CMK (cell line): Measurements from ENCODE around the gene ZIM2.
"Not testable (repeated sequence)": the region's sequence is repeated elsewhere in the genome, so short reads cannot be mapped to it uniquely, and the experiment has no call there.

Experiments
- DNase-seq: peaks from one replicate; pipeline ENCODE4 v3.0.0-alpha.2; 2010; ENCODE audit warnings: low read depth

ZIM2 gene

GRCh38 chr19:56840451-56841192, at the start of gene ZIM2, which contains the start of gene PEG3:
Gene ZIM2 (minus strand): TSS chr19:56840726. CDS start chr19:56824277, 16,449 bp downstream.
Gene PEG3 (minus strand): TSS chr19:56840726. CDS start chr19:56824655, 16,071 bp downstream.
- no peak for DNase-seq

- DNase-seq = no peak
Observed at GRCh38 chr19:56885173-56885985, 44.9 kb upstream of the ZIM2 start.

- DNase-seq = no peak
Observed at GRCh38 chr19:56884441-56884840, 43.9 kb upstream of the ZIM2 start.

GRCh38 chr19:56880592-56881190, 40.2 kb upstream of the ZIM2 start:
- no peak for DNase-seq

- no peak for DNase-seq
Observed at GRCh38 chr19:56877069-56877715, 36.7 kb upstream of the ZIM2 start.

GRCh38 chr19:56875717-56876116, 35.2 kb upstream of the ZIM2 start:
- DNase-seq = no peak

- DNase-seq = no peak
Observed at GRCh38 chr19:56874530-56874929, 34.0 kb upstream of the ZIM2 start.

- no peak for DNase-seq
Observed at GRCh38 chr19:56873493-56873892, 33.0 kb upstream of the ZIM2 start.

GRCh38 chr19:56869886-56870285, 29.4 kb upstream of the ZIM2 start:
- no peak for DNase-seq

GRCh38 chr19:56868446-56868845, 27.9 kb upstream of the ZIM2 start:
- no peak for DNase-seq

GRCh38 chr19:56866538-56866937, 26.0 kb upstream of the ZIM2 start:
- DNase-seq = no peak

GRCh38 chr19:56864443-56865125, 24.1 kb upstream of the ZIM2 start:
- no peak for DNase-seq

GRCh38 chr19:56862741-56863140, 22.2 kb upstream of the ZIM2 start:
- no peak for DNase-seq

GRCh38 chr19:56860409-56860808, 19.9 kb upstream of the ZIM2 start:
- DNase-seq = not testable (repeated sequence)

GRCh38 chr19:56858026-56858425, 17.5 kb upstream of the ZIM2 start:
- DNase-seq = no peak

GRCh38 chr19:56856822-56857221, 16.3 kb upstream of the ZIM2 start:
- DNase-seq = no peak

- not testable (repeated sequence) for DNase-seq
Observed at GRCh38 chr19:56852361-56852760, 11.8 kb upstream of the ZIM2 start.

- DNase-seq = no peak
Observed at GRCh38 chr19:56848166-56848565, 7.6 kb upstream of the ZIM2 start.

GRCh38 chr19:56842412-56842811, 1.9 kb upstream of the ZIM2 start:
- no peak for DNase-seq

GRCh38 chr19:56841193-56841543, 642 bp upstream of the ZIM2 start:
- no peak for DNase-seq

GRCh38 chr19:56839652-56840450, 675 bp downstream of the ZIM2 start:
- DNase-seq = no peak
